Globus pallidus (tissue), 1 donor: ENCODE data around the gene CD38.
A peak's percentile ranks its signal among the peaks of the same experiment; 100 is the strongest.
"Not testable (repeated sequence)": the region's sequence is repeated elsewhere in the genome, so short reads cannot be mapped to it uniquely, and the experiment has no call there.

Source experiments
- DNase-seq: peaks from one replicate; pipeline ENCODE4 v3.0.0-alpha.2; 2015; ENCODE audit warnings: low spot score

The CD38 gene

DNA sequence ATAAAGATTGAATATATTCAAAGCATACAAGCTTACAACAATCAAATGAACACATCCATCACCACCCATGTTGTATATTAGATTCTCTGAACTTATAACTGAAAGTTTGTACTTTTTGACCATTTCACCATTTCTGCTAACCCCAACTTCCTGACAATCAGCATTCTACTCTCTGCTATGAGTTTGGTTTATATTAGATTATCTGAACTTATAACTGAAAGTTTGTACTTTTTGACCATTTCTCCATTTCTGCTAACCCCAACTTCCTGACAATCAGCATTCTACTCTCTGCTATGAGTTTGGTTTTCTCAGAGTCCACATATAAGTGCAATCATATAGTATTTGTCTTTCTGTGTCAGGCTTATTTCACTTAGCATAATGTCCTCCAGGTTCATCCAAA is 15.7 kb upstream of the CD38 start:
- not testable (repeated sequence) for DNase-seq

- DNase-seq = no peak
Observed at GRCh38 chr4:15765391-15765790, 12.7 kb upstream of the CD38 start.

DNA sequence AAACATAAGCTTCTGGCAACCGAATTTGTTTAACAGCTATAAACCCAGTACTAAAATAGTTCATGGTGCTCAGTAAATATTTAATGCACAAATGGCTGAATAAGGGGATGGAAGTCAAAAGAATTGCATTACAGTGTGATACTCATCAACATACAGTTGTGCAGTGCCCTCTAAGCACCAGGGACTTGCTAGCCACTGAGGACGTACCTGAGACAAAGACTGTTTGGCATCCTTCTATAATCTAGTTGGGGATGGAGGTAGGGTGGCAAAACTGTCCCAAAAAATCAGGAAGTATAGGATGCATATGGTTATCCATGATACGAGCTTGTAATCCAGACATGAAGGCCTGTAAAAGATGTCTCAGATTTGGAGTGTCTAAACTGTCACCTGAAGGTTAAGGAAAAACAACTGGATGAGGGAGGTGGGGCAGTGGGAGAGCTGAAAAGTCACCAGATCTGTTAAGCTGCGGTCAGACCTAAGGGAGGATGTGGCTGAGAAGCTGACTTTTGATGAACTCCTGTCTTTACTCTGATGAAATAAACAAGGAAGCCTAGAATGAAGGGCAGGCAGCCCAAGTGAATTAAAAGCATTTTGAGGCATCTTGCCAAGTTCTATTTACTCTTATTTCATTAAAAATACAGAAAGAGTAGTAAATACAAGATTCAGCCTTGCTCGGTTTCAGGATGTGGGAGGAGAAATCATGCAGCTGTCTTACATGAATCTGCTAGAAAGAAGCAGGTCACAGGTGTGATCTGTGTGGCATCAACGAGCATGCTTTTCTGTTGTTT is 12.0 kb upstream of the CD38 start:
- no peak for DNase-seq

DNA sequence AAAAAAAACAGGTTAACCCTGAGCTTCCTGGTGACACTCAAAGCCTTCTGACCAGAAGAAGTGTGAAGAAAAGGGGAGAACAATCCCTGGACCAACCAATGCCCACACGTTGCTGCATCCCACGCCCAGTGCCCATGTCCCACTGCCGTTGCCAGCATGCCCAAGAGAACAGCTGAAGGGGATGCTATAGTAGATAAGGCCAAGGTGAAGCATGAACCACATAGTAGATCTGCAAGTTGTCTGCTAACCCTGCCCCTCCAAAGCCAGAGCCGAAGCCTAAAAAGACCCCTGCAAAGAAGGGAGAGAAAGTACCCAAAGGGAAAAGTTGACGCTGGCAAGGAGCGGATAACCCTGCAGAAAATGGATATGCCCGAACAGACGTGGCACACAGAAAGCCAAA is 11.3 kb upstream of the CD38 start:
- no peak for DNase-seq

DNA sequence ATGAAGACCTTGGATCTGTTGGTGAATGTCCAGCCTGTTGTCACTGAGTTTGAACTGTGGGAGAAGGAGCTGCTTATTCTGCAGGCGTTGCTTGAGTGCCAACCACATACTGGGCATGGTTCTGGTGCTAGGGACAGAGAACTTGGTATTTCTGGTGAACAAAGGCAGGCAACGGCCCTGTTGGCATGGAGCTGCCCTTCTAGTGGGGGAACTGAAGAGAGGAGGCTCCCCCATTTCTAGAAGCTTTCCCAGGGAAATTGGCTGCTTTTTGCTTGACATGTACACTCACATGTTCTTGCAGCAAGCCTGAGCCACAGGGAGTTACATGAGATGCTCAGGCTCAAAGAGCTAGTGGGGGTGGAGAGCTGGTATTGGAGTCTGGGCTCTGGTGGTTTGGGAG is 8.9 kb upstream of the CD38 start:
- DNase-seq = peak; percentile 22

DNA sequence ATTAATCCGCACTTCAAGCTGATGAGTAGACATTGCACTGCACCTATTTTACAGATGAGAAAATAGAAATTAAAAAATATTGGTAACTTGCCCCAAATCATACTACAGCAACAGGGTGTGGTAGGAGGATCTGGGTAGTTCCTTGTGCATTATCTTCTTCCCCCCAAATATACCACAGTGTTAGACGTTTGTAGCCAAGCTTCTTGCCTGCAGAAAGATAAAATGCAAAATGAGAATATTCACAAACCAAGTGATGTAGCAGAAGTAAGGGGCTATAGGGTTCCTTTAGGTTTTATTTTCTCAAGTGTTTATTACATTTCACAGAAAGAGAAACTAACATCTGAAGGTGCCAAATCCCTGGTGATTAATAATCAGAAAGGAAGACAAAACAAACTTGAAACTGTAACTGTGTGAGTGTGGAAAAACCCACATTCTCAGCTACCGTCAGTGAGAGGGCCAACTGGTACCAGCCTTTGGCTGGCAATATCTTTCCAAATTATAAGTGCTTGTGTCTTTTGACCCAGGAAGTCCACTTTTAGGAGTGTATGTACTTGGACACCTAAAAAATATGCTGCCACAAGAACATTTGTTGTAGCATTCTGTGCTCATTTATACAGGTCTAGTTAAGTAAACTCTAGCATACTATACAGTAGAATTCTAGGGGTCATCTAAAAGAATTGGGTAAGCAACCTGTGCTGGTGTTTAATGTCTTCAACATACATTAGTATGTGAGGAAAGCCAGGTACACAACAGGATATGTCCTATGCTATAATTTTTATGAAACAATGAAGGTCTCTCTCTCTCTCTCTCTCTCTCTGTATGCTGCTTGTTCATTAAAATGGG is 6.7 kb upstream of the CD38 start:
- DNase-seq = no peak

- no peak for DNase-seq
Observed at GRCh38 chr4:15774020-15774420, 4.1 kb upstream of the CD38 start.

GRCh38 chr4:15776871-15777648 is 1.1 kb upstream of the CD38 start:
- DNase-seq = no peak

- no peak for DNase-seq
Observed at GRCh38 chr4:15777697-15778288, 335 bp upstream of the CD38 start.

- DNase-seq = peak; percentile 60
Observed at GRCh38 chr4:15779306-15779705, 1.2 kb downstream of the CD38 start.

DNA sequence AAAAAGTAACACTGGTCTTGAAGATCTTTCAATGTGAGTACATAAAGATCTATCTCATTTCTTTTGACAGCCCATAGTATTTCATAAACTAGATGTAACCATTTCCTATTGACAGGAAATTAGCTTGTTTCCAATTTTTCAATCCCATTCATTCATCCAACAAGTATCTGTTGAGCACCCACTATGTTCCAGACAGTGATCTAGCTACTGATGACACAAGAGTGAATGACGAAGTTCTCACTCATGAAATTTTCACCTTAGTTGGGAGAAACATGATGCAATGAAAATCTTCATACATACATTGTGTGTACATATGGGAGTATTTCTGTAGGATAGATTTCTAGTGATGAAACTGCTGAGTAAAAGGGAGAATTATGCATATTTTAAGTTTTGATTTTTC is 1.7 kb downstream of the CD38 start:
- no peak for DNase-seq

DNA sequence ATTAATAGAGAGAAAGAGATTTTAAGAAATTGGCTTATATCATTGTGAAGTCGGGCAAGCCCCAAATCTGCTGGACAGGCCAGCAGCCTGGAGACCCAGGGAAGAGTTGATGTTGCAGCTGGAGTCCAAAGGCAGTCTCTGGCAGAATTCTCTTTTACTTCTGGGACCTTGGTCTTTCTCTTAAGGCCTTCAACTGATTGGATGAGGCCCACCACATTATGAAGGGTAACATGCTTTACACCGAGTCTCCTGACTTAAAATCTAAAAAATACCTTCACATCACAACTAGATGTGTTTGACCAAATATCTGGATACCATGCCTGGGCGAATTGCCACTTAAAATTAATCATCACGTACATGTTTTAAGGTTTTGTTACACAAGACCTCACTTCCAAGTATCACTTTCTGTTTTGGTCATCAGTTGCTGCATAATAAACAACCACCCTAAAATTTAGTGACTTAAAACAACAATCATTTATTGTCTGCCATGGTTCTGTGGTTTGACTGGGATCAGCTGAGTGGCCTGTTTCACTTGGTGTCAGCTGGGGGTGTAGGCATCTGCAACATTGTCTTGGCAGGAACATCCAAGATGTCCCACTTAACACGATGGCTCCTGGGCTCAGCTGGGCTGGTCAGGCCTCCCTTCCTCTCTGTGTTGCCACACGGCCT is 3.4 kb downstream of the CD38 start:
- DNase-seq = no peak

DNA sequence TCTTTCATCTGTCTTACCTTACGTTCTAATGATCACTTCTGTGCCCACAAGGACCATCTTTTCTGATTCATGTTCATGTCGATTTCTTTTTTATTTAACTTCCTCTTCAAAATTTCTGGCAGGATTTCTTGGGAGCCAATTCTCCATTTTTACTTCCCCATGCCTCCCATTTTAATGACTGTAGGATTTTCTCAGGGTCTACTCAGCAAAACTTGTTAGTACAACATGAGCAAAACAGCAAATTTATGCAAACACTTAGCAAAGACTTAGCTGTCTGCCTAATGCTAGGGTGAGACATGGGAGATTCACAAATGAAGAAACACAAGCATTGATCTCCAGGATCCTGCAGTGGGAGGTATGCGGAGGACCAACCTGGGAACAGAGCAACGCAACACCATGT is 5.5 kb downstream of the CD38 start:
- no peak for DNase-seq

DNA sequence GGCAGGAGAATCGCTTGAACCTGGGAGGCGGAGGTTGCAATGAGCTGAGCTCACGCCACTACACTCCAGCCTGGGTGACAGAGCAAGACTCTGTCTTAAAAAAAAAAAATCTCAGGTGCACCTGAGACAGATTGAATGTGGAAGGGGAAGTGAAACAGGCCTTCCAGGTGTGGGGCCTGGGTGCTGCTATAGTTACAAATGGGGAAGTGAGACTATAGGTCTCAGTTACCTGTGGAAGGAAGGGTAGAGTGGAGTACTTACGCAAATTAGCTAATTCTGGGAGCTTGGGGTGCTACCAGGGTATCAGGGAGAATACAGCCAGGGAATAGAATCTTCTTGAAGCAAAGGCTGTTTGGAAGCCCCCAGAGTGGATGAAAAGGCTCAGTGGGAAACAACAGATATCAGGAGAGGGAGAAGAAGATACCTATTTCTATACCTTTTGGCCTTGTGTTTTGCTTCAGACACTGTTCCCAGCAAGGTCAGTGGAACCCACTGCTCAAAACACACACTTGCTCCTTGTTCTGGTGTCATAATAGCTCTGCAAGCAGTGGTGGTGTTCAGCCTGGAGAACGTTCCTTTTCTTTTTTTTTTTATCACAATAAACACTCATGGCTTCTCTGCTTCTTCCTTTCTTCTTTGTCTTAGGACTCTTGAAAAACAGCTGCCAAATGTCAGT is 7.0 kb downstream of the CD38 start:
- DNase-seq = no peak

- DNase-seq = no peak
Observed at GRCh38 chr4:15786743-15787142, 8.6 kb downstream of the CD38 start.

DNA sequence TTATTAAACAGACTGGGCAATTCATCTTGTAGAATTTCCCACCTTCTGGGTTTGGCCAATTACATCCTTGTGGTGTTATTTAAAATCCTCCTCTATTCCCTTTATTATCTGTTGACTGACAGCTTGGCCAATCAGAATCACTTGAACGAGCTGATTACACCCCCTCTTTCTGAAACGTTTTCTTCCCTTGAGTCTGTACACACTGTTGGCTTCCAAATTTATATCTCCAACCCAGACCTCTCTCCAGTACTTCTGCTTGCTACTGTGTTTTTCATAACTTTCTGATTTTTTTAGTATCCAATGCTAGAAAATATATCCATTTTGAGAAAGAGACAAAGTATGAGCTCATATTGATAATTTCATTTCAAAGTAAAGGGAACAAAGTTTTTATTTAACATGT is 14.8 kb downstream of the CD38 start:
- DNase-seq = no peak

DNA sequence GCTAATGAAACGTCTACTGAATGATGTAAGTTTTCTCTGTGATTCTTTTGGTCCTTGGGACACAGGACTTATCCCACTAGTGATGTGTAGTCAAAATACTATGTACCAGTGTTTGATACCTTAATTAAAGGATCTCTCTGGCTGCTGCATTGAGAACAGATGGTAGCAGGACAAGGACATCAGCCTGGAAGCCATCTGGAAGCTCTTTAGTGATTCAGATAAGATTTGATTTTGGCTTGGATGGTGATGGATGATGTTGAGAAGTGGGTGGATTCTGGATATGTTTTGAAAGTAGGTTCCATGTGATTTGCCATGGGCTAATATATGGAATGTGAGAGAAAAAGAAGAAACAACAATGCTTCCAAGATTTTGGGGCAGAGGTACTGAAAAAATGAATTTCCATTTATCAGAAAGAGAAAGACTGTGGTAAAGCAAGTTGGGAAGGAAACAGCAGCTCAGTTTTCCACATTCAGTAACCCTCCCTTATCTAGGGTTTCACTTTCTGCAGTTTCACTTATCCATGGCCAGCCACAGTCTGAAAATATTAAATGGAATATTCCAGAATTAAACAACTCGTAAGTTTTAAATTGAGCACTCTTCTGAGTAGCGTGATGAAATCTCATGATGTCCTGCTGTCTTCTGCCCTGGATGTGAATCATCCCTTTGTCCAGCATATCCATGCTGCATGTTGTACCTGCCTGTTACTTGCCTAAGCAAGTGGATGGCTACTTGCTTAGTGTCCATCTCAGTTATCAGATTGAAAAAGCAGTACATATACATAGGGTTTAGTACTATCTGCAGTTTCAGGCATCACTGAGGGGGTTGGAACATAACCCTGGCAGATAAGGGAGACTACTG is 15.6 kb downstream of the CD38 start:
- no peak for DNase-seq

DNA sequence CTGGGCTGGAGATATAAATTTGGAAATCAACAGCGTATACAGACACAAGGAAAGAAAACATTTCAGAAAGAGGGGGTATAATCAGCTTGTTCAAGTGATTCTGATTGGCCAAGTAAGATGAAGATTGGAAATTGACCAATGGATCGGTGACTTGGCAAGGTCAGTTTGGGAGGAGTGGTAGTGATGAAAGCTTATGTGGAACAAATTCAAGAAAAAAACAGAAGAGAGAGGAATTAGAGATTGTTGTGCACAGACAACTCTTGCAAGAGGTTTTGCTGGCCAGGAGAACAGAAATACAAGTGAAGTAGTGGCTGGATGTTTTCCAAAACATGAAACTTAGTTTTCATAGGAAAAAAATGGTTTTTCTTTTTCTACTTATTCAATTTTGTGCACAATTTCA is 16.3 kb downstream of the CD38 start:
- DNase-seq = no peak

DNA sequence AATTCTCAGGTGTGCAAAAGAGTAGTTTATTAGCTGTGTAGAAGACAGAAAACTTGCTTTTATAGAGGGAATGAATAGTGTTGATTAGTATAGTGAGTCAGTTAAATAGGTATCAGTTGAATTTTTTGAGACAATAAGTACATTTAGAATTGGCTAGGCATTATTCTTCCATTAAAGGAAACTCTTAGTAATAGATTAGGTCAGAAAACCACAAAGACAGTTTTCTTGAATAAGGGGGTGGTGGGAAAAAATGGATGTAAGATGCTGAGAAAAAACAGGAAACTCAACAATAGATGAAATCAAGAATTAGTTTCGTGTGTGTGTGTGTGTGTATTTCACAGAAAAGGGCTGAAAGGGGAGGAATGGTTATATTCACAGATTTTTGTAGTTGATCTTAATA is 16.8 kb downstream of the CD38 start:
- DNase-seq = no peak

GRCh38 chr4:15797320-15797719 is 19.2 kb downstream of the CD38 start:
- DNase-seq = no peak
